CD8-positive, alpha-beta memory T cell (primary cell): ENCODE data around the gene LZTS2. TPM values are rescaled to one million over a fixed set of nuclear protein-coding genes. Genes with fewer than 3 reads are reported as not detected.
A peak's percentile ranks its signal among the peaks of the same experiment; 100 is the strongest.

Source experiments
- CTCF ChIA-PET: fragments of 350-600 bp; sonication (Branson Sonifier 250); formaldehyde crosslinking; loops from one replicate; lab custom pipeline; 2021; ENCODE audit warnings: antibody characterized with exemption; lab: Charles Lee
- POLR2A ChIA-PET: fragments of 350-600 bp; sonication (Branson Sonifier 250); formaldehyde crosslinking; loops from one replicate; lab custom pipeline; 2021; ENCODE audit warnings: antibody characterized with exemption; lab: Charles Lee
- DNase-seq, 5 donors: peaks; one replicate each; pipeline versions ENCODE4 v3.0.0 to v3.0.0-alpha.2; 2020 to 2022; ENCODE audit warnings: mixed read lengths in 1 of 5
- H3K27ac ChIP-seq: one replicate; pipeline ENCODE4 v1.7.0; 2013; ENCODE audit warnings: low read depth, mild to moderate bottlenecking, low read length, moderate library complexity
- H3K27me3 ChIP-seq: 2 replicates; pipeline ENCODE4 v1.7.0; 2013; ENCODE audit warnings: low read length, mild to moderate bottlenecking; ENCODE audit not compliant: insufficient read depth, poor library complexity, severe bottlenecking
- H3K36me3 ChIP-seq: 2 replicates; pipeline ENCODE4 v1.7.0; 2013; ENCODE audit warnings: mild to moderate bottlenecking, low read length, moderate library complexity; ENCODE audit not compliant: insufficient read depth
- H3K4me1 ChIP-seq: 2 replicates; pipeline ENCODE4 v1.7.0; 2013; ENCODE audit warnings: mild to moderate bottlenecking, low read length, moderate library complexity; ENCODE audit not compliant: insufficient read depth
- H3K4me3 ChIP-seq: 2 replicates; pipeline ENCODE4 v1.7.0; 2013; ENCODE audit warnings: mild to moderate bottlenecking, low read length
- H3K9me3 ChIP-seq: 2 replicates; pipeline ENCODE4 v1.7.0; 2013; ENCODE audit warnings: mild to moderate bottlenecking, low read length
- H3K27ac Mint-ChIP-seq, 8 donors: one replicate each; pipeline ENCODE4 v1.8.0; 2020 to 2021; ENCODE audit warnings: mixed read lengths in 8 of 8, mild to moderate bottlenecking in 6 of 8, inconsistent platforms in 3 of 8, moderate library complexity in 3 of 8
- H3K27me3 Mint-ChIP-seq, 2 donors: one replicate each; pipeline ENCODE4 v1.8.0; 2020 to 2021; ENCODE audit warnings: mixed read lengths in 2 of 2, mild to moderate bottlenecking in 1 of 2, moderate library complexity in 1 of 2
- H3K36me3 Mint-ChIP-seq, 3 donors: one replicate each; pipeline ENCODE4 v1.8.0; 2020 to 2021; ENCODE audit warnings: mixed read lengths in 3 of 3, inconsistent platforms in 1 of 3, mild to moderate bottlenecking in 1 of 3
- H3K4me1 Mint-ChIP-seq, 3 donors: one replicate each; pipeline ENCODE4 v1.8.0; 2020 to 2021; ENCODE audit warnings: mixed read lengths in 3 of 3, inconsistent platforms in 1 of 3, mild to moderate bottlenecking in 1 of 3
- H3K4me3 Mint-ChIP-seq, 7 donors: one replicate each; pipeline ENCODE4 v1.8.0; 2020 to 2021; ENCODE audit warnings: mixed read lengths in 7 of 7, mild to moderate bottlenecking in 6 of 7, moderate library complexity in 4 of 7, inconsistent platforms in 2 of 7
- H3K9me3 Mint-ChIP-seq, 5 donors: one replicate each; pipeline ENCODE4 v1.8.0; 2020 to 2022; ENCODE audit warnings: mixed read lengths in 5 of 5, mild to moderate bottlenecking in 3 of 5, moderate library complexity in 2 of 5, inconsistent platforms in 1 of 5
- polyA plus RNA-seq: library from polyadenylated mRNA; unstranded; fragments of 300-500 nt; fragmentation: Illumina TruSeq; gene quantifications from one replicate; pipeline ENCODE4 v1.2.3, GENCODE V29; 2021
- total RNA-seq, 2 experiments: library from RNA; stranded (reverse); gene quantifications; one replicate each; pipeline ENCODE4 v1.2.3, GENCODE V29; 2021

The LZTS2 gene
- total and polyA plus RNA-seq, 3 experiments from 2014 or later = 10.9 to 19.7 (median 11.5) TPM

- H3K9me3 Mint-ChIP-seq = no peaks in the 10 kb centered on the region
- POLR2A ChIA-PET = no interaction called here
- peak overlapping the region in 1 of 8 donors; percentile 38 for H3K27ac Mint-ChIP-seq
- H3K4me3 Mint-ChIP-seq = peak overlapping the region in 2 of 7 donors; percentile 48 to 51
- CTCF ChIA-PET = interaction anchor here (0.7 to 6.4 kb wide), 8 partner anchors 10 to 39 kb away, joined by 3 to 54 read pairs (median 4); no protein-coding TSS in a partner anchor
- no peak for DNase-seq
- Histone ChIP-seq H3K27ac (no peak overlapping the region), H3K4me1 (peaks cover 15% of the 10 kb centered on the region), H3K9me3 (no peaks in the 10 kb centered on the region), H3K36me3 (no peaks in the 10 kb centered on the region), H3K4me3 (no peak overlapping the region), H3K27me3 (no peaks in the 10 kb centered on the region)
- H3K36me3 Mint-ChIP-seq = peaks cover 0 to 16% (median 0%) of the 10 kb centered on the region in 3 donors
- H3K27me3 Mint-ChIP-seq = peaks cover 3 to 5% of the 10 kb centered on the region in 2 donors
- H3K4me1 Mint-ChIP-seq = peaks cover 18 to 22% (median 20%) of the 10 kb centered on the region in 3 donors
Observed at GRCh38 chr10:101028446-101029337, 29.1 kb downstream of the LZTS2 start.

GRCh38 chr10:101029520-101030295 lies 30.1 kb downstream of the LZTS2 start:
- H3K4me3 ChIP-seq = no peak overlapping the region
- ChIA-PET CTCF (interaction anchor here (0.7 to 6.4 kb wide), 13 partner anchors 11 to 118 kb away, joined by 3 to 54 read pairs (median 5); no protein-coding TSS in a partner anchor), POLR2A (interaction anchor here (1.6 to 1.9 kb wide), 2 partner anchors 11 to 31 kb away, joined by 4 read pairs; no protein-coding TSS in a partner anchor)
- peaks cover 0 to 21% (median 0%) of the 10 kb centered on the region in 3 donors for H3K36me3 Mint-ChIP-seq
- H3K27me3 Mint-ChIP-seq = peaks cover 3 to 5% of the 10 kb centered on the region in 2 donors
- peaks cover 15% of the 10 kb centered on the region for H3K4me1 ChIP-seq
- peaks cover 18 to 25% (median 22%) of the 10 kb centered on the region in 3 donors for H3K4me1 Mint-ChIP-seq
- no peak for DNase-seq
- no peaks in the 10 kb centered on the region for H3K9me3 Mint-ChIP-seq
- H3K27ac Mint-ChIP-seq = no peak overlapping the region
- H3K27ac ChIP-seq = no peak overlapping the region
- peak overlapping the region in 4 of 7 donors; percentile 35 to 52 (median 46) for H3K4me3 Mint-ChIP-seq
- H3K36me3 ChIP-seq = no peaks in the 10 kb centered on the region
- no peaks in the 10 kb centered on the region for H3K27me3 ChIP-seq
- no peaks in the 10 kb centered on the region for H3K9me3 ChIP-seq

- H3K4me1 ChIP-seq = peaks cover 15% of the 10 kb centered on the region
- Mint-ChIP-seq H3K36me3 (peaks cover 0 to 28% (median 0%) of the 10 kb centered on the region in 3 donors), H3K27ac (peak overlapping the region; percentile 94 to 100 (median 98)), H3K4me1 (peaks cover 18 to 25% (median 22%) of the 10 kb centered on the region in 3 donors), H3K27me3 (peaks cover 3 to 5% of the 10 kb centered on the region in 2 donors), H3K4me3 (peak overlapping the region; percentile 92 to 98 (median 93)), H3K9me3 (no peaks in the 10 kb centered on the region)
- H3K27me3 ChIP-seq = no peaks in the 10 kb centered on the region
- H3K36me3 ChIP-seq = no peaks in the 10 kb centered on the region
- CTCF ChIA-PET = interaction anchor here (1.0 to 6.4 kb wide), 15 partner anchors 11 to 62 kb away, joined by 3 to 54 read pairs (median 4); partner anchors contain the start of gene KAZALD1
- POLR2A ChIA-PET = interaction anchor here (0.5 to 1.9 kb wide), 8 partner anchors 11 to 1605 kb away, joined by 3 to 9 read pairs (median 3); no protein-coding TSS in a partner anchor
- peak overlapping the region; percentile 85 for H3K4me3 ChIP-seq
- H3K9me3 ChIP-seq = no peaks in the 10 kb centered on the region
- peak overlapping the region; percentile 94 for H3K27ac ChIP-seq
- no peak for DNase-seq
Observed at GRCh38 chr10:101030496-101031127, 31.0 kb downstream of the LZTS2 start.

- Histone ChIP-seq H3K9me3 (no peaks in the 10 kb centered on the region), H3K4me1 (peaks cover 15% of the 10 kb centered on the region), H3K27ac (peak within 1 kb of the TSS; percentile 94), H3K4me3 (peak within 1 kb of the TSS; percentile 85), H3K36me3 (no peaks in the 10 kb centered on the region), H3K27me3 (no peaks in the 10 kb centered on the region)
- Mint-ChIP-seq H3K36me3 (peaks cover 0 to 35% (median 5%) of the 10 kb centered on the region in 3 donors), H3K27ac (peak within 1 kb of the TSS; percentile 94 to 100 (median 98)), H3K27me3 (peaks cover 3 to 5% of the 10 kb centered on the region in 2 donors), H3K4me3 (peak within 1 kb of the TSS; percentile 92 to 98 (median 93)), H3K9me3 (no peaks in the 10 kb centered on the region), H3K4me1 (peaks cover 18 to 25% (median 22%) of the 10 kb centered on the region in 3 donors)
- ChIA-PET POLR2A (interaction anchor here (0.5 to 1.9 kb wide), 10 partner anchors 10 to 1604 kb away, joined by 3 to 9 read pairs (median 3); no protein-coding TSS in a partner anchor), CTCF (interaction anchor here (0.8 to 6.4 kb wide), 15 partner anchors 10 to 63 kb away, joined by 3 to 54 read pairs (median 4); partner anchors contain the start of gene KAZALD1)
- peak; percentile 94 to 97 (median 95) for DNase-seq
Observed at GRCh38 chr10:101031128-101031795, 31.7 kb downstream of the LZTS2 start, which contains the start of the genes PDZD7 and SFXN3. Gene PDZD7 (minus strand): TSS chr10:101031129. CDS start chr10:101030219, 910 bp downstream. Gene SFXN3 (plus strand): TSS chr10:101031234. CDS start chr10:101034695, 3,461 bp downstream.

- Histone ChIP-seq H3K27me3 (no peaks in the 10 kb centered on the region), H3K4me1 (peaks cover 15% of the 10 kb centered on the region), H3K4me3 (peak overlapping the region; percentile 85), H3K9me3 (no peaks in the 10 kb centered on the region), H3K36me3 (peaks cover 5% of the 10 kb centered on the region), H3K27ac (peak overlapping the region; percentile 94)
- POLR2A ChIA-PET = interaction anchor here (0.6 to 1.9 kb wide), 5 partner anchors 9 to 34 kb away, joined by 3 to 5 read pairs (median 3); no protein-coding TSS in a partner anchor
- CTCF ChIA-PET = interaction anchor here (0.8 to 6.4 kb wide), 12 partner anchors 10 to 64 kb away, joined by 3 to 54 read pairs (median 5); partner anchors contain the start of gene KAZALD1
- H3K27ac Mint-ChIP-seq = peak overlapping the region; percentile 94 to 100 (median 98)
- H3K4me3 Mint-ChIP-seq = peak overlapping the region; percentile 92 to 98 (median 93)
- no peaks in the 10 kb centered on the region for H3K9me3 Mint-ChIP-seq
- peaks cover 18 to 25% (median 22%) of the 10 kb centered on the region in 3 donors for H3K4me1 Mint-ChIP-seq
- H3K36me3 Mint-ChIP-seq = peaks cover 0 to 42% (median 5%) of the 10 kb centered on the region in 3 donors
- H3K27me3 Mint-ChIP-seq = peaks cover 3 to 4% of the 10 kb centered on the region in 2 donors
- DNase-seq = peak; percentile 77 to 89 (median 79)
Observed at GRCh38 chr10:101031796-101032636, 32.4 kb downstream of the LZTS2 start.
